ENCODE data around the gene TNFAIP8L1. TPM values are rescaled to one million over a fixed set of nuclear protein-coding genes. Genes with fewer than 3 reads are reported as not detected.

TNFAIP8L1 gene
- total RNA-seq, 1 donor from 2014 or later, result 3.0 TPM

GRCh38 chr19:4702764-4703163 lies 63.4 kb downstream of the TNFAIP8L1 start:
- DNase-seq (ENCODE audit: low read depth), result no peak

GRCh38 chr19:4703671-4704316 lies 64.5 kb downstream of the TNFAIP8L1 start:
- DNase-seq (ENCODE audit: low read depth), result no peak

- DNase-seq (ENCODE audit: low read depth), result no peak
These were observed 65.0 kb downstream of the TNFAIP8L1 start for GRCh38 chr19:4704317-4704673.

Other genes starting within 250 kb of the TNFAIP8L1 start
- 30.6 and 51.2 TPM in 2 replicates for gene SH3GL1, start 239.0 kb upstream of the TNFAIP8L1 start, total RNA-seq
- 5.6 and 10.9 TPM in 2 replicates for gene CHAF1A, start 236.9 kb upstream of the TNFAIP8L1 start, total RNA-seq
- 101 and 105 TPM in 2 replicates for gene UBXN6, start 181.7 kb upstream of the TNFAIP8L1 start, total RNA-seq
- 47.2 and 59.5 TPM in 2 replicates for gene HDGFL2, start 167.2 kb upstream of the TNFAIP8L1 start, total RNA-seq
- under 0.01 and 0.10 TPM in 2 replicates for gene PLIN4, start 121.0 kb upstream of the TNFAIP8L1 start, total RNA-seq
- 0.17 and 0.40 TPM in 2 replicates for gene PLIN5, start 104.3 kb upstream of the TNFAIP8L1 start, total RNA-seq
- 0.17 and 2.9 TPM in 2 replicates for gene LRG1, start 99.5 kb upstream of the TNFAIP8L1 start, total RNA-seq
- gene SEMA6B, start 79.8 kb upstream of the TNFAIP8L1 start, total RNA-seq, result 0.17 and 0.89 TPM in 2 replicates
- 52.1 and 140 TPM in 2 replicates for gene MYDGF, start 30.8 kb downstream of the TNFAIP8L1 start, total RNA-seq
- gene DPP9, start 84.3 kb downstream of the TNFAIP8L1 start, total RNA-seq, result 21.5 and 37.4 TPM in 2 replicates
- gene FEM1A, start 152.2 kb downstream of the TNFAIP8L1 start, total RNA-seq, result 13.0 and 14.8 TPM in 2 replicates
- gene TICAM1, start 192.2 kb downstream of the TNFAIP8L1 start, total RNA-seq, result 9.0 and 9.6 TPM in 2 replicates
- gene PLIN3, start 228.2 kb downstream of the TNFAIP8L1 start, total RNA-seq, result 348 and 378 TPM in 2 replicates

Data from renal cortical epithelial cell (primary cell).